Measurements from ENCODE around the gene CTNNA3.

The CTNNA3 gene

DNA sequence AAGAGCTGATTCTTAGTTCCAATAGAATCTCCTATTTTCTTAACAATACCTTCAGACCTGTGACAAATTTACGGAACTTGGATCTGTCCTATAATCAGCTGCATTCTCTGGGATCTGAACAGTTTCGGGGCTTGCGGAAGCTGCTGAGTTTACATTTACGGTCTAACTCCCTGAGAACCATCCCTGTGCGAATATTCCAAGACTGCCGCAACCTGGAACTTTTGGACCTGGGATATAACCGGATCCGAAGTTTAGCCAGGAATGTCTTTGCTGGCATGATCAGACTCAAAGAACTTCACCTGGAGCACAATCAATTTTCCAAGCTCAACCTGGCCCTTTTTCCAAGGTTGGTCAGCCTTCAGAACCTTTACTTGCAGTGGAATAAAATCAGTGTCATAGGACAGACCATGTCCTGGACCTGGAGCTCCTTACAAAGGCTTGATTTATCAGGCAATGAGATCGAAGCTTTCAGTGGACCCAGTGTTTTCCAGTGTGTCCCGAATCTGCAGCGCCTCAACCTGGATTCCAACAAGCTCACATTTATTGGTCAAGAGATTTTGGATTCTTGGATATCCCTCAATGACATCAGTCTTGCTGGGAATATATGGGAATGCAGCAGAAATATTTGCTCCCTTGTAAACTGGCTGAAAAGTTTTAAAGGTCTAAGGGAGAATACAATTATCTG is 768.6 kb downstream of the CTNNA3 start:
- DNase-seq, result no peak

DNA sequence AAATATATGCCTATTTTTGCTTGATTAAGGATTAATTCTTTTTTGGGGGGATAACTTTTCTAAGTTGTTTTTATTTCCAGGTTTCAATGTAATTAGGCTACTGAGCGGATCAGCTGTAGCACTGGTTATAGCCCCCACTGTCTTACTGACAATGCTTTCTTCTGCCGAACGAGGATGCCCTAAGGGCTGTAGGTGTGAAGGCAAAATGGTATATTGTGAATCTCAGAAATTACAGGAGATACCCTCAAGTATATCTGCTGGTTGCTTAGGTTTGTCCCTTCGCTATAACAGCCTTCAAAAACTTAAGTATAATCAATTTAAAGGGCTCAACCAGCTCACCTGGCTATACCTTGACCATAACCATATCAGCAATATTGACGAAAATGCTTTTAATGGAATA is 769.2 kb downstream of the CTNNA3 start:
- DNase-seq, result no peak

DNA sequence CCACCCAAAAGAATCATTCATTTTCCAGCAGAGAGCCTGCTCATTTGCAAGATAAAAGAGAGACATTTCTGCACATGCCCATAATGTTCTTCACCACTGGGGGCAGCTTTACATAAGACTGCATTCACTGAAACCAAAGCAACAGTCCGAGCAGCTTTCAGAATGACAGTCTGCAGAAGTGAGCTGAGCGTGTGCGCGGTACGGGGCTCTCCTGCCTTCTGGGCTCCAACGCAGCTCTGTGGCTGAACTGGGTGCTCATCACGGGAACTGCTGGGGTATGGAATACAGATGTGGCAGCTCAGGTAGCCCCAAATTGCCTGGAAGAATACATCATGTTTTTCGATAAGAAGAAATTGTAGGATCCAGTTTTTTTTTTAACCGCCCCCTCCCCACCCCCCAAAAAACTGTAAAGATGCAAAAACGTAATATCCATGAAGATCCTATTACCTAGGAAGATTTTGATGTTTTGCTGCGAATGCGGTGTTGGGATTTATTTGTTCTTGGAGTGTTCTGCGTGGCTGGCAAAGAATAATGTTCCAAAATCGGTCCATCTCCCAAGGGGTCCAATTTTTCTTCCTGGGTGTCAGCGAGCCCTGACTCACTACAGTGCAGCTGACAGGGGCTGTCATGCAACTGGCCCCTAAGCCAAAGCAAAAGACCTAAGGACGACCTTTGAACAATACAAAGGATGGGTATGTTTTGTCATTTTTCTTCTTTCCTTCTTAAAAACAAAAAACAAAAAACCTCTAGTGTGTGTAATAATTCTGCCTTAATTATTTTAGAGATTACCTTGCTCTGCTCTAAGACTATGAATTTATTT is 769.9 kb downstream of the CTNNA3 start, which contains the start of gene LRRTM3:
TSS of gene LRRTM3 (plus strand) at position 141 of the 820 bp plus-strand sequence.
- peak; percentile 35 for DNase-seq

DNA sequence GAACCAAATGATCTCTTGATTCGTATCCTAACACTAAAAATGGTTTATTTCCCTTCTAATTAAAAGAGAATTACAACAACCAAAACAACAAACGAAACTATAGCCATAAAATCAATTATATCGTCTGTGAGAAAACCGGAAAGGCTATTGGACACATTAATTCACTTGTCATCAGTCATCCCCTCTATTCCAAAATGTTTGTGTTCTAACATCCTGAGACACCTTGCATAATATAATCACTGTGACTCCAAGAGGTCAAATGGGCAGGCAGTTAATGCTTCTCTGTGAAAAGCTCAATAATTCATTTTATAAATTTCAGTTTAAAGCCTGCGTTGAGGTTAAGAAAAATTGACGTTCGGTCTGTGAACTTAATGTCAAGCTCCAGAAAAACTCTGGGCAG is 770.6 kb downstream of the CTNNA3 start:
- no peak for DNase-seq

DNA sequence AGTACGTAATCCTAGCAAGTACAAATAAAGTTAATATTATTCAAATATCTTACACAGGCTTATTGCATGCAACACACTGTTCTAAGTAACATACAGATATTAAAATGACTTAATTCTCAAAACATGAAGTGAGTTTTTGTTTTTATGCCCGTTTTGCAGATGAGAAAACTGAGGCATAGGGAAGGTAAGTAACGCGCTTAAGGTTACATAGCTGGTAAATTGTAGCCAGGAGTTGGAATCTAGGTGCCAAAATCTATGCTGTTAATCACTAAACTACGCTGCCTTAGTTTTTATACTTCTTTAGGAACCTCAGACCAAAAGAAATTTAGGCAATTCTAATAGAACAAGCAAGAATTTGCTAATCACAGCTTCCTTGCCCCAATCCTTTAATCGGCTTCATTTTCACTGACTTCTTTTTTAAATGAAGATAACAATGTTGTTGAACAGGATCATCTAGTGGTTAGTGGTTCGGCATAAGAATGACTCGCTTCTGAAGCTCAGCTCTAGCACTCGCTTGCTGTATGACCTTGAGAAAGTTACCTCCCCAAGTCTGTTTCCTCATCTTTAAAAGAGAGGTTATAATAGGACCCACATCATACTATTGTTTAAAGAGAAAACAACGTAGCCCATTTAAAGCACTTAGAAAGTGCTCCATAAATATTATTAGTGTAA is 771.2 kb downstream of the CTNNA3 start:
- no peak for DNase-seq

DNA sequence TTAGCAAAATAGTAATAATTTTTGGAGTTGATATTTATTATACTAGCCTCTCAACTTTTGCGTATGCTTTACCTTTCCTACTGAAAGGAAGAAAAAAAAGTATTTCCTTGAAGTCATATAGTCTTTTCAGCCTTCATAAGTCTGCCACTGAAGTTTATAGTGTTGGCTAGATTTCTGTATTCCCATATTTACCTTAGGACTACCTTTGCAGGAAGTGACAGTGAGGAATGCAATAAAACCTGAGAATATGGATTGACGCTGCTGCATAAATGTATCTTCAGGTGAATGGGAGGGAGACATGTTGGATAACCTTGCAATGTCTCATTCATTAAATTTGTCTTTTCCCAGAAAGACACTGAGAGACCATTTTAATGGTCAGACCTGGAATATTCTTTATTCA is 776.7 kb downstream of the CTNNA3 start:
- DNase-seq, result no peak

DNA sequence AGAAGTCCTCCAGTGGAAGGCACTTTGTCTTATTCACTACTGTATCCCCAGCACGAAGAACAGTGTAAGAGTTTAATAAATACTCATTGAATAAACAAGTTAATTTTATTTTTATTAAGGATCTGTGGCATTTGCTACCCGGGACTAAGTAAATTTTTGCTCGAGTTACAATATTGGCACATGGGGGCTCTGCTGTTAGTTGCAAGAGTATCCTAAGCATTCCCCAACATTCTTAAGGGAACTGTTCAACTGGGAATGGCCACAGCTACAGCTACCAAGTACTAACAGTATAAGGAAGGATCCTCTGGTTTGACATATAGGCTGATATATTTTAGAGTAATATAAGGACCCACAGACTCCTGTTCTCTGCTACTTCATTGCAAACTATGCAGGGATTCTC is 778.9 kb downstream of the CTNNA3 start:
- DNase-seq, result no peak

DNA sequence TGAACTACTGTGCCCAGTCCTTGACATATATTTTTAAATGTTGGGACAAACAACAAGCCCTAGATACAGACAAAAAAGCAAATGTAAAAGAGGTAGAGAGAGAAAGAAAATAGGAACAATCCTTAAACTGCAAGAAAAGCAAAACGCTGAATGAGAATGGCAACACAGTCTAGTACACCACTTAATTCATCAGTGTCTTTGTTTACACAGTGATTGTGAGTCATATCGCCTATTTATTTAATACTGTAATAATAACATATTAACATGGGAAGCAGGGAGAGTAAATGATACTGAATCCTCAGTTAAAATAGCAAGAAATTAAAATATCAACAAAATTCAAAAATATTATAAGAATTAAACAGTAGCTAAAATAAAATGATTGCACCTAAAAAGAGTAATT is 780.0 kb downstream of the CTNNA3 start:
- DNase-seq, result no peak

DNA sequence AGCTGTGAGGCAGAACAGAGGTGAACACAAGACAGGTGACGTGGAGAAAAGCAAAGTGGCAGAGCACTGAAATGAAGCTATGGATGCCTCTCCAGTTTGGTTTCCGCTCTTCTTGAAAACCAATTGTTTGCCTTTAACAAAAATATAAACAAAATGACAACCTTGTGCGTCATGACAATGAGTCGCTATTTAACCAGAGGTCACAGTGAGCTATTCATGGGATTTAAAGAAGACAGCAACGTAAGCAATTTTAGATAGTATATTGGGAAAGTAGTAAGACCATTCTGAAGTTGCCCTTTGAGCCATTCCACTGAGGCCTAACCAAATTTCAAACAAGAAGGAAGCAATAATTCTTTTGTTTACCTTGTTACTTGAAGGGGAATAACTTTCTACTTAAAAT is 785.3 kb downstream of the CTNNA3 start:
- DNase-seq, result no peak

DNA sequence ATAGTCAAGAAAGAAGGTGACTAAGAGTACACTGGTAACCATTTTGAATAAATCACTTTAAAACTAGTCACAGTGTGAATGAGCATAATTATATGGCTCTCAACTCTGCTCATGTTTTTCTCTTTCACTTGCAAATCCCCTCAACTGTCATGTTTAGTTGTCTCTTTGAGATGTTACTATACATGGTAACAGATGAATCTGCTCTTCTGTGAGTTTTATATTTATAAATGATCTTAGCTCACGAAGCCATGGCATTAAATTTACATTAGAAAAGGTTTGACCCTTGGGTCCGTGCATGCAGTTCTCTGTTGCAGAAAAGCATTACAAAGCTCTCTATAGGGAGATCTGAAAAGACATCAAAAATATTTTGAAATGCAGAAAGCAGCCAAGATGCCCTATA is 803.1 kb downstream of the CTNNA3 start:
- no peak for DNase-seq

DNA sequence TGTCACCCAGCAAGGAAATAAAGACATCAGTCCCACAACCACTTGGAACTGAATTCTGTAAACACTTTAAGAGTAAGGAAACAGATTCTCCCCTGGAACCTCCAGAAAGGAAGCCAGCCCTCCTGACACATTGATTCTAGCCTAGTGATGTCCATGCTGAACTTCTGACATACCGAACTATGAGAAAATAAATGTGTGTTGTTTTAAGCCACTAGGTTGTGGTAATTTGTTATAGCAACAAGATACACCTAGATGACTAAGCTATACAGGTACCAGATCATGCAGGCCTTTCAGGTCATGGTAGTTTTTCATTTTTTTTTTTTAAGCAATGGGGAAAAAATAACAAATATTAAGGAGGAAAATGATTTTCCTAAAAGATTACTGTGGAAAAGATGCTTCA is 807.8 kb downstream of the CTNNA3 start:
- no peak for DNase-seq

DNA sequence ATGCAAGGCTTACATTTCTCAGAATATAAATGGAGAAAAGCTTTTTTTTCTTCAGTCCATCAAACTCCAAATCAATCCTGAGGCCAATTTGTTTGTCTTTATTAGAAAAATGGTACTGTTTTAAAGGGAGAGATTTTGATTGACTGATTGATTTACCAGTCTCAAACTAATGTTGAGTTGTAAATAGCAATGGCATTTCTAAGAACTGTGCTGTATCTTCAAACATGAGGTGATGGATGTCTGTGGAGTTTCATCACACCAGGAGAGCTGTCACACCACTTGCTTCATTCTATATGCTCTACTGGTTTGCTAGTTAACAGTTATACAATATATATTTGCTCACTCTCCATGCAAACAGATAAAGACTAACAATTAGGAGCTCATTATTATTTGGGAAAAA is 809.1 kb downstream of the CTNNA3 start:
- DNase-seq, result no peak

DNA sequence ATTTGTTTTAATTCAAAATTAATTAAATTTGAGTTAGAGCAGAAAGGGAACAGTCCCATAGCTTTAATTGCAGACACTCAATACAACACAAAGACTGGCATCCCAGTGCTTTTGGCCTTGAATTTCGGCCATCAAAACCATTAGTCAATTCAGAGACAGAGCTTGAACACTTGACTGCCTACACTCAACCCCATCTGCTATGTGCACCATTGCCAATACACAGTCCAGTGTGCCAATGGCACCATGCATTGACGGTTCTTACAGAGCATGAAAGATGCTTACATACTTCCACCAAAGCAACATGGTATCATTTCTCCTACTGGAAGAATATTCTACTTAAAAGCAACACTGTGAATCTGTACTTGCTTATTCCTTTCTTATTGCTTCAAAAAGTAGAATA is 813.7 kb downstream of the CTNNA3 start:
- DNase-seq, result no peak

DNA sequence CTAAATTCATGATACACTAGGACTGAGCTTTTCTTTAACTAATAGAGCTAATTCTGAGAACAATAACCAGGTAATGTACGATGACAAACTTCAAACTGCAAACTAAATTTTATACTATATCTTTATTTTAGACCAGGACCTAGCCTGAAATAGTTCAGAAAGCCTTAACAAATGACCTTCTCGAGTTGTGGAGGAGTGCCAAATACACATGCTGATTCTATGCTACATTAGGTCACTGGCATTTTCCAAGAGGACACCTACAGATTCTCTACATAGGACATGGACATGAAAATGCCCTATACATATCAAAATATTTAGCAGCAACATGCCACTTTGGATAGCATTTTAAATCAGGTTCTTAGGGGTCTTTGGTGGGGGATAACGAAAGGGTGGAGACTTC is 814.2 kb downstream of the CTNNA3 start:
- no peak for DNase-seq

DNA sequence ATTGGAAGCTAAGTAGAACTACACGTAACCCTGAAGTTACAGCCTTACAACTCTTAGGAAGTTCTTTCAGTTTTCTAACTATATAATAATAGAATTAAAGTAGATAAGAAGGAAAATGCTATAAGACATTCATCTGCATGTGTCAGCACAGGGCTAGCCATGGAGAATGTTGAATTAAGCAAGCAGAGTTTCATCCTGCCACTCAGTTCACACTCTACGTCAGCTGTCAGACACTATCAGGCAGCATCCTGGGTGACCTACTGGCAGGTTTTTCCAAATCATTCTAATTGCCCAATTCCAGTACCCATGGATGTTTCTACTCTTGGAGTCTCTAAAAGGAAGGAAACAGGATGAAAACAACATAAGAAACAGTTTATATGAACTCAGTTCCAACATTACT is 815.2 kb downstream of the CTNNA3 start:
- DNase-seq, result no peak

DNA sequence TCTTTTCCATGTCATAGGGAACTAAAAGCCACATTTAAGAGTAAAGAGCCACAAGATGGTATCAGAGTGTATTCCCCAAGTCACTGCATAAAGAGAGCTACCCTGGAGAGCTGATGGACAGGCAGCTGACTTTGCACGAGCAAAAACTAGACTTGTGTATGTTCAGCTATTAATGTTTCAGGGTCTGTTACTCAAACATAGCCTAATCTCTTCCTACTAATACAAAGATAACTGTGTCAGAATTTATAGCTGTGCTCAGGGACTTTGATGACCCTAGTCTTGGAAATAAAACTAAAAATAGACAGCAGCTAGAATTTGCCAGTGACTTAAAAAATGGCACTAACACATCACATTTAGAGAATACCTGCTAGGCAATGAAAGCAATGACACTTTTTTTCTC is 815.7 kb downstream of the CTNNA3 start:
- no peak for DNase-seq

DNA sequence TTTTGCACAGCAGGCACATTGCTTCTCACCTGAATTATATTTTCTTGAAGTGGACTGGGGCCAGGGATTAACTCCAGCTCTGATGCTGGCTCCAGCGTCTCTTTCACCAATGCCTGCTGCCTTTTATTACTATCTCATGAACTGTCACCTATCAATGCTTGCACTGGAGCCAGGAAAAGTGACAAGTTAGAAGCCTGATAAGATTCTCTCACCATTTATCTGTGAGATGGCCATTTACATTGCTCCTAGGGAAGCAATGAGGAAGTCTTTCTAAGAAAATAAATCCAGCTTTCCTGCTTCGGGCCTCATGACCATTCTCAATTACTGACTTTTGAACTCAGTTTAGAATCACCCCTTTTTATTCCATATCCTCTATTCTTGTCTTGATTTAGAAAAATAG is 818.6 kb downstream of the CTNNA3 start:
- no peak for DNase-seq

DNA sequence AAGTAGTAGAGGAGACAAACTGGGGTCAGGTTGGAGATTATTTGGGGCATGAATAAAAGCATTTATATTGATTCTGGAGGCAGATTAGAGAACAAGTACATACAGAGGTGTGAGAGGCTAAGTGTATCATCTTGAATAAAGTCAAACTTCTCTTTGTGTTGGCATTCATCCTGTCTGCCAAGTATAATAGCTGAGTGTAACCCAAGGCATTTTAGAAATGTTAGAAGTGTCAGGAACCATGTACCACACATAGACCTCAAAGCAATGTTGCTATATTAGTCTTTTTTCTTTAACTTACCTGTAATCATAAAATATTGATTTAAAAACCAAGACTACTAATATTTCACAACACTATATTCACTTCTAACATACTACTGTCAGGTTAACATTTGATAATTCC is 826.4 kb downstream of the CTNNA3 start:
- no peak for DNase-seq

DNA sequence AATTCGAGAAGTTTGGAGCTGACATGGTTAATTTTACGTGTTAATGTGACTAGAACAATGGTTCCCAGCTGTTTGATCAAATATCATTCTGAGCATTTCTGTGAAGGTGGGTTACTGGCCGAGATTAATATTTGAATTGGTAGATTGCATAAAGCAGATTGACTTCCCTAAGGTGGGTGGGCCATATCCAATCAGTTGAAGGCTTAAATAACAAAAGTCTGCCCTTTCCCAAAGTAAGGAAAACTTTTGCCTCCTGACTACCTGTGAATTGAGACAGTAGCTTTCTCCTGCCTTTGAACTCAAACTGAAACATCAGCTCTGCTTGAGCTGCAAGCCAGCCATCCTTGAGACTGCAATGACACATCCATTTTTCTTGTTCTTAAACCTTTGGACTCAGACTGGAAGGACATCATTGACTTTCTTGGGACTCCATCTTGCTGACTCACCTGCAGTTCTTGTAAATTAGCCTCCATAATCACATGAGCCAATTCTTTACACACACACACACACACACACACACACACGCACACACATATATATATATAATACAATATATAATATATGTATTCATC is 833.2 kb downstream of the CTNNA3 start:
- DNase-seq, result no peak

DNA sequence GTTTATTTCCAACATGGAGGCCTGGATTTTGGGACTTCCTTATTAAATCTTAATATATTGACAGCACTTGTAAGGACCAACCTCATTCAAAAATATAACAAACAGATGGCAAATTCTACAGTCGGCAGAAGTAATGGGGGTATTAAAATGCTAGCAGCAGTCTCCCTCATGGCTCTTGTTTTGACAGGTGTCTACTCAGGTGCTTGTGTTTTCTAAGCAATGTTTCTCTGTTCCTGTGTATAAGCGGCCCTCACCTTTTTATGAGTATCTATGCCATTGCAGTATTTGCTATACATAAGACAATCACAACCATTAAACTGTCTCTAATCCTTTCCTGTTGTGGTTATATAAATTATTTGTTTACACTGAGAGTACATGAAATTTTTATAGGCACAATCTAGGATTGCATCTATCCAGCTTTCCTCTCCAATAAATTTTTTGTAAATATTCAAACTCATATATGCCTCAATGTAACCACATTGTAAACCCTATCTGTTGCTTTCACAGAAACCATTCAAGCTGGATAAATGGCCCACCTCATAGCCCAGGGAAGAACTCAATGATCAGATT is 835.5 kb downstream of the CTNNA3 start:
- no peak for DNase-seq

DNA sequence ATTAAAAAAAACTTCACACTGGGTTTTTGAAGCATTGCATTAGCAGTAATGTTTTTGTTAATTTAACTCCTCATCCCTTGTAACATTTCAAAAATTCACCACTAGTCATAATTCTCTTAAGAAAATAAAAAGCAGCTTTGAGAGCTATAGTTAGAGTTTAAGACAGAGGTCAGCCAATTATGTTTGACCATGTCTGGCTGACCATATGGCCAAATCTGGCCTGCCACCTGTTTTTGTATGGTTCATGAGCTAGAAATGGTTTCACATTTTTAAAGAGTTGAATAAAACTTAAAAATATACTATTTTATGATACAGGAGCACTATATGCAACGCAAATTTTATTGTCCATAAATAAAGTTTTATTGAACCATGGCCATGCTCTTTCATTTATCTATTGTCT is 843.2 kb downstream of the CTNNA3 start:
- DNase-seq, result no peak

DNA sequence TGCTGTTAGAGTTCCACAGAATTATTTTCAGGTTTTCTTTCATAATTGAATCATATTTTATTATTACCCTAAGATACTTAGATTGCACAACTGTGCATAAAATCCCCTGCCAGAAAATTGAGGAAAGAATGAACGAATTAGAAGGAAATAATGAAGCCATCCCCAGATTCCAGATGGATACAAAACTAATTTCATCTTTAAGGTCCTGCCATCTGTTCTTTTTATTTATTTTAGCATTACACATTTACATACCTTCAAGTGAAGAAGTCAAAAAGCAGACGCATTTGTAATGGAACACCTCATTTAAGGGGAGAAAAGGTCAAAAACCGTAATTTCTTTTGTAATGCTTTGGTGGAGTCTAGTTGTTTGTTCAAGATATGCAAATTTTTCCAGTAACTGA is 847.1 kb downstream of the CTNNA3 start:
- no peak for DNase-seq

DNA sequence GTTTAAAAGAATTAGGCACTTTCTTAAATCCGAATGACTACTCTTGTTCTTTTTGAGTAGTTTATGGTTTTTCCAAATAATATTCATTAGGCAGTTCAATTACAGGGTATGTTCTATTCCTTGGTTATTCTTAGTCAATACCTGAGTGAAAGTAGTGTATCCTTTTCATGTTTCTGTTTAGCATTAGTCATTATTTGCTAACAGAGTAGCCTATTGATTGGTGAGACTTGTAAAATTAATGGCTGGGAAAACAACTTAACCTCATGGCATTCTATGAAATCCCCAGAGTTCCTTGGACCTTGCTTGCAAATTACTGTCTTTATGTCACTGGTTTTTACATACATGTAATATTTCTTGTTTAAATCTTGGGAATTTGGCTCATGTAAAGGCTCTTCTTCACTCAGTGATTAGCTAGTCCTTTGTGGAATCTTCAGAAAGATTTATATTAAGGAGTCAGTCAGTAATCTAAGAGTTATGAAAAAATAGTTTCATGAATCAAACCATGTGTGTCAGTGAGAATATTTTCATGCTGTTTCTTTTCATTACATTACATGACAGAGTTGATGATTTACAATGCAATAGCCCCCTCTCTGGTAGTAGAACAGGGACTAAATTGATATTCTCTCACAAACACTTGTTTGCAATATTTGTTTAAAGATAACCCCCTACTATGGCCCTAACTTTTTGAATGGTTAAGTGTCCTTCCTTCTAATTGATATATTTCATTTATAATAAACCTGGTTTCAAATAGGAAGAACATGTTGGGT is 851.6 kb downstream of the CTNNA3 start:
- DNase-seq, result no peak

Measured in GDM1 (cell line).